ENCODE results near the gene ABTB2. TPM values are rescaled to one million over a fixed set of nuclear protein-coding genes. Genes with fewer than 3 reads are reported as not detected.

Gene ABTB2
- total RNA-seq, 4 donors from 2014 or later: 5.0 to 44.1 (median 33.0) TPM

GRCh38 chr11:34198523-34198922, 159.3 kb downstream of the ABTB2 start:
- no peak for DNase-seq
- Histone ChIP-seq H3K4me3 (no peak overlapping the region), H3K36me3 (no peaks in the 10 kb centered on the region), H3K27me3 (no peaks in the 10 kb centered on the region), H3K27ac (no peak overlapping the region), H3K9me3 (no peaks in the 10 kb centered on the region), H3K4me1 (peaks cover 0 to 2% (median 0%) of the 10 kb centered on the region in 4 donors)
- TF ChIP-seq, protein P1, sequence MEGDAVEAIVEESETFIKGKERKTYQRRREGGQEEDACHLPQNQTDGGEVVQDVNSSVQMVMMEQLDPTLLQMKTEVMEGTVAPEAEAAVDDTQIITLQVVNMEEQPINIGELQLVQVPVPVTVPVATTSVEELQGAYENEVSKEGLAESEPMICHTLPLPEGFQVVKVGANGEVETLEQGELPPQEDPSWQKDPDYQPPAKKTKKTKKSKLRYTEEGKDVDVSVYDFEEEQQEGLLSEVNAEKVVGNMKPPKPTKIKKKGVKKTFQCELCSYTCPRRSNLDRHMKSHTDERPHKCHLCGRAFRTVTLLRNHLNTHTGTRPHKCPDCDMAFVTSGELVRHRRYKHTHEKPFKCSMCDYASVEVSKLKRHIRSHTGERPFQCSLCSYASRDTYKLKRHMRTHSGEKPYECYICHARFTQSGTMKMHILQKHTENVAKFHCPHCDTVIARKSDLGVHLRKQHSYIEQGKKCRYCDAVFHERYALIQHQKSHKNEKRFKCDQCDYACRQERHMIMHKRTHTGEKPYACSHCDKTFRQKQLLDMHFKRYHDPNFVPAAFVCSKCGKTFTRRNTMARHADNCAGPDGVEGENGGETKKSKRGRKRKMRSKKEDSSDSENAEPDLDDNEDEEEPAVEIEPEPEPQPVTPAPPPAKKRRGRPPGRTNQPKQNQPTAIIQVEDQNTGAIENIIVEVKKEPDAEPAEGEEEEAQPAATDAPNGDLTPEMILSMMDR (IDR thresholded peaks at IDR 0.05): no peak

GRCh38 chr11:34197256-34197655, 160.6 kb downstream of the ABTB2 start:
- Histone ChIP-seq H3K9me3 (no peaks in the 10 kb centered on the region), H3K4me3 (no peak overlapping the region), H3K4me1 (peaks cover 0 to 7% (median 0%) of the 10 kb centered on the region in 4 donors), H3K36me3 (no peaks in the 10 kb centered on the region), H3K27me3 (no peaks in the 10 kb centered on the region), H3K27ac (no peak overlapping the region)
- DNase-seq: no peak
- no peak for TF ChIP-seq POLR2A (IDR thresholded peaks at IDR 0.05)
- TF ChIP-seq, protein P1 (IDR thresholded peaks at IDR 0.05): no peak

DNA sequence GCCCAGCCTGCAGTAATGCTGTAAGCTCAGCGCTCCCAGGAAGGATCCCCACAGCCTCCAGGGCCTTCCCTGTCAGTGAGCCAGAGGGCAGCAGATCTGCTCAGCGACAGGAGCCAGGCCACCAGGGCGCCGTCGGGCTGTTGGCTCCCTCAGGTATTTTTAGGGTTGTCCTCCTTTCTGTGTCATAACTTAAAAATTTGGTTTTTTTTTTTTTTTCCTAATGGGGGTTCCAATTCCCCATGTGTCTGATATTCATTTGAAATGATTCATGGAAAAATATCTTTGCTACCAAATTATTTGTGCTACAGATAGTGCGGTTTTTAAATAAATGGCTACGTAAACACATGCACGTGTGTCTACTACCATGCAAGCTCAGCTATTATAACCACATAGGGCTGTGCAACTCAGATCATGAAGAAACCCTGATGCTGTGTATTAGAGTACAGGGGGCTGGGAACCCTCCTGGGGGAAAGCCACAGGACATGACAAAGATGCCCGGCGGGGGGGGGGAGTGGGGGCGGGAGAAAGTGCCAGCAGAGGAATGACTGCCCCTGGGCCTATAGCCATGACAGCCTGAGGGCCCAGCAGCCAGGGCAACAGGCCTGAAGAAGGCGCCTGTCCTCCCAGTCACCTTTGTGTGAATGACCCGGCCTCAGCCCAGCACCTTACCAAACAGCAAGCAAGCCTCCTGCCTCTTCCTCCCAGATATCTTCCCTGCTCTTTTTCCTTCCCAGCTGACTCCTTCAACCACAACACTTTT, 163.1 kb downstream of the ABTB2 start:
- Histone ChIP-seq H3K4me1 (peaks cover 0 to 7% (median 0%) of the 10 kb centered on the region in 4 donors), H3K27me3 (no peaks in the 10 kb centered on the region), H3K9me3 (no peaks in the 10 kb centered on the region), H3K36me3 (no peaks in the 10 kb centered on the region), H3K27ac (no peak overlapping the region), H3K4me3 (no peak overlapping the region)
- no peak for DNase-seq
- TF ChIP-seq, protein P1 (IDR thresholded peaks at IDR 0.05): no peak
- no peak for TF ChIP-seq POLR2A (IDR thresholded peaks at IDR 0.05)

- TF ChIP-seq, protein P1 (IDR thresholded peaks at IDR 0.05): no peak
- TF ChIP-seq POLR2A (IDR thresholded peaks at IDR 0.05): no peak
- Histone ChIP-seq H3K4me3 (no peak overlapping the region), H3K4me1 (peaks cover 0 to 7% (median 0%) of the 10 kb centered on the region in 4 donors), H3K27ac (peak overlapping the region; percentile 35 to 53 (median 46)), H3K36me3 (no peaks in the 10 kb centered on the region), H3K27me3 (no peaks in the 10 kb centered on the region), H3K9me3 (no peaks in the 10 kb centered on the region)
- peak in 1 of 3 donors; percentile 69 for DNase-seq
Measured at GRCh38 chr11:34192481-34193401, 165.1 kb downstream of the ABTB2 start.

GRCh38 chr11:34191578-34191977, 166.2 kb downstream of the ABTB2 start:
- TF ChIP-seq, protein P1 (IDR thresholded peaks at IDR 0.05): no peak
- TF ChIP-seq POLR2A (IDR thresholded peaks at IDR 0.05): no peak
- no peaks in the 10 kb centered on the region for H3K27me3 ChIP-seq
- DNase-seq: no peak
- H3K36me3 ChIP-seq: no peaks in the 10 kb centered on the region
- H3K9me3 ChIP-seq: no peaks in the 10 kb centered on the region
- H3K4me1 ChIP-seq: peaks cover 0 to 7% (median 0%) of the 10 kb centered on the region in 4 donors
- peak overlapping the region in 1 of 4 donors; percentile 35 for H3K27ac ChIP-seq
- no peak overlapping the region for H3K4me3 ChIP-seq

Data from Peyer's patch (tissue), 4 donors.